ENCODE results near the gene TNNC2. TPM values are rescaled to one million over a fixed set of nuclear protein-coding genes. Genes with fewer than 3 reads are reported as not detected.

TNNC2 gene
- polyA plus RNA-seq, 1 of the 3 experiments (the other 2 are of a cell fraction), result 1.1 TPM

- no peak overlapping the region for H3K4me3 ChIP-seq (ENCODE audit: low read depth in 2 of 2, low read length in 1 of 2)
- TF ChIP-seq RFX5 (IDR thresholded peaks at IDR 0.05; ENCODE audit: low read length) (no peak), SMC3 (IDR thresholded peaks at IDR 0.05; ENCODE audit: low read depth, low read length) (peak; percentile 14; the same call in 1 of the 2 replicates), ELF1 (IDR thresholded peaks at IDR 0.05) (no peak), EP300 (IDR thresholded peaks at IDR 0.05; ENCODE audit: borderline replicate concordance in 1 of 2, low read depth in 1 of 2, low read length in 1 of 2) (no peak), RAD21 (IDR thresholded peaks at IDR 0.05; ENCODE audit: low read length) (peak; percentile 52)
- peaks cover 3% of the 10 kb centered on the region for H3F3A ChIP-seq (replicated peaks; ENCODE audit: insufficient read depth)
- no peak overlapping the region for H2AFZ ChIP-seq (ENCODE audit: low read depth)
- no peak overlapping the region for H3K9ac ChIP-seq
- H4K20me1 ChIP-seq (ENCODE audit: insufficient read depth), result no peaks in the 10 kb centered on the region
- no peaks in the 10 kb centered on the region for H3K36me3 ChIP-seq (replicated peaks in 1 of 2; ENCODE audit: control insufficient read depth in 1 of 2, insufficient read depth in 2 of 2, low read length in 1 of 2)
- peak; percentile 62 for DNase-seq
- no peak overlapping the region for H3K27ac ChIP-seq (ENCODE audit: low read depth in 2 of 2, low read length in 1 of 2)
- no peaks in the 10 kb centered on the region for H3K27me3 ChIP-seq (ENCODE audit: insufficient read depth)
- H3K4me1 ChIP-seq (ENCODE audit: control insufficient read depth in 1 of 2, insufficient read depth in 2 of 2, low read depth in 1 of 2, low read length in 1 of 2), result peaks cover 0 to 8% of the 10 kb centered on the region in 2 experiments; a peak in 2 of 4 replicates
- 88% methylated on average over 51 of the region's 57 CpGs for WGBS (ENCODE audit: low lambda C conversion rate)
- H3K79me2 ChIP-seq (ENCODE audit: insufficient read depth), result no peaks in the 10 kb centered on the region
- H3K9me2 ChIP-seq, result no peaks in the 10 kb centered on the region
- H3K4me2 ChIP-seq, result no peak overlapping the region
- POLR2A ChIA-PET, result no interaction called here
- H3K9me3 ChIP-seq, result no peaks in the 10 kb centered on the region
- CTCF ChIA-PET, result interaction anchor here (0.7 to 2.4 kb wide), 7 partner anchors 9 to 134 kb away, joined by 3 to 10 read pairs (median 4); partner anchors contain the start of genes CTSA and NEURL2
Measured at GRCh38 chr20:45823949-45824835, 2.9 kb downstream of the TNNC2 start.

DNA sequence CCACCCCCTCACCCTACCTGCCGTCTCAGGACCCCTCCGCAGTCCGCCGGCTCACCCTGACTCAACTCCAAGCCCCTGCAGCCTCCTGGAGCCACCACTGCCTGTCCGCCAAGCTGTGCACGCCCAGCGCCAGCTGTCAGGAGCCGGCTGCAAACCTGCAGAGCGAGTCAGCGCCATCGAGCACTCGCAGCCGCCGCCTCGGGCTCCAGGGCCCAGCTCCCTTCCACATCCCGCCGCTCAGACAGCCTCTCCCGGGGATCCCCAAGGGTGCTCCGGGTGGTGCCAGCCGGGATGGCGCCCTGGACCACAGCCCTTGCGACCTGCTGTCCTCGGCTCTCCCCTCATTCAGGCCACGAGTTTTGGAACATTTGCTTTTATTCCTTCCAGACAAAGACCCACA, 4.3 kb downstream of the TNNC2 start:
- Histone ChIP-seq H3K4me3 (ENCODE audit: low read depth in 2 of 2, low read length in 1 of 2) (no peak overlapping the region), H3K4me1 (ENCODE audit: control insufficient read depth in 1 of 2, insufficient read depth in 2 of 2, low read depth in 1 of 2, low read length in 1 of 2) (peaks cover 0 to 8% of the 10 kb centered on the region in 2 experiments; a peak in 2 of 4 replicates), H3K36me3 (replicated peaks in 1 of 2; ENCODE audit: control insufficient read depth in 1 of 2, insufficient read depth in 2 of 2, low read length in 1 of 2) (no peaks in the 10 kb centered on the region), H3K4me2 (no peak overlapping the region), H4K20me1 (ENCODE audit: insufficient read depth) (no peaks in the 10 kb centered on the region), H3K9ac (no peak overlapping the region), H3K27ac (ENCODE audit: low read depth in 2 of 2, low read length in 1 of 2) (no peak overlapping the region), H3F3A (replicated peaks; ENCODE audit: insufficient read depth) (peaks cover 10% of the 10 kb centered on the region), H3K9me3 (no peaks in the 10 kb centered on the region), H2AFZ (ENCODE audit: low read depth) (no peak overlapping the region), H3K79me2 (ENCODE audit: insufficient read depth) (no peaks in the 10 kb centered on the region), H3K27me3 (ENCODE audit: insufficient read depth) (no peaks in the 10 kb centered on the region), H3K9me2 (no peaks in the 10 kb centered on the region)
- CTCF ChIA-PET, result interaction anchor here (0.9 kb wide), 1 partner anchor 68 kb away, joined by 3 read pairs; the partner anchor contains the start of genes CTSA and NEURL2
- 67% methylated on average over 11 of the region's 24 CpGs for WGBS (ENCODE audit: low lambda C conversion rate)
- no peak for TF ChIP-seq SIN3A (IDR thresholded peaks at IDR 0.05; ENCODE audit: borderline replicate concordance, low read depth, low read length)
- TF ChIP-seq FOSL2 (IDR thresholded peaks at IDR 0.05; ENCODE audit: borderline replicate concordance, low read depth), result no peak
- no peak for TF ChIP-seq EP300 (IDR thresholded peaks at IDR 0.05; ENCODE audit: borderline replicate concordance in 1 of 2, low read depth in 1 of 2, low read length in 1 of 2)
- TF ChIP-seq YY1 (IDR thresholded peaks at IDR 0.05; ENCODE audit: low read depth), result no peak
- no peak for TF ChIP-seq TAF1 (IDR thresholded peaks at IDR 0.05; ENCODE audit: borderline replicate concordance, low read depth, low read length)
- TF ChIP-seq NRF1 (IDR thresholded peaks at IDR 0.05; ENCODE audit: low read depth, low read length), result no peak
- no peak for TF ChIP-seq RAD21 (IDR thresholded peaks at IDR 0.05; ENCODE audit: low read length)
- no peak for TF ChIP-seq POLR2AphosphoS5 (IDR thresholded peaks at IDR 0.05; ENCODE audit: low read depth, low read length)
- TF ChIP-seq MEF2A (IDR thresholded peaks at IDR 0.05; ENCODE audit: borderline replicate concordance, low read depth), result no peak
- no peak for TF ChIP-seq TCF12 (IDR thresholded peaks at IDR 0.05)
- TF ChIP-seq, protein P1, sequence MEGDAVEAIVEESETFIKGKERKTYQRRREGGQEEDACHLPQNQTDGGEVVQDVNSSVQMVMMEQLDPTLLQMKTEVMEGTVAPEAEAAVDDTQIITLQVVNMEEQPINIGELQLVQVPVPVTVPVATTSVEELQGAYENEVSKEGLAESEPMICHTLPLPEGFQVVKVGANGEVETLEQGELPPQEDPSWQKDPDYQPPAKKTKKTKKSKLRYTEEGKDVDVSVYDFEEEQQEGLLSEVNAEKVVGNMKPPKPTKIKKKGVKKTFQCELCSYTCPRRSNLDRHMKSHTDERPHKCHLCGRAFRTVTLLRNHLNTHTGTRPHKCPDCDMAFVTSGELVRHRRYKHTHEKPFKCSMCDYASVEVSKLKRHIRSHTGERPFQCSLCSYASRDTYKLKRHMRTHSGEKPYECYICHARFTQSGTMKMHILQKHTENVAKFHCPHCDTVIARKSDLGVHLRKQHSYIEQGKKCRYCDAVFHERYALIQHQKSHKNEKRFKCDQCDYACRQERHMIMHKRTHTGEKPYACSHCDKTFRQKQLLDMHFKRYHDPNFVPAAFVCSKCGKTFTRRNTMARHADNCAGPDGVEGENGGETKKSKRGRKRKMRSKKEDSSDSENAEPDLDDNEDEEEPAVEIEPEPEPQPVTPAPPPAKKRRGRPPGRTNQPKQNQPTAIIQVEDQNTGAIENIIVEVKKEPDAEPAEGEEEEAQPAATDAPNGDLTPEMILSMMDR (IDR thresholded peaks at IDR 0.05), result no peak
- TF ChIP-seq, protein P2, sequence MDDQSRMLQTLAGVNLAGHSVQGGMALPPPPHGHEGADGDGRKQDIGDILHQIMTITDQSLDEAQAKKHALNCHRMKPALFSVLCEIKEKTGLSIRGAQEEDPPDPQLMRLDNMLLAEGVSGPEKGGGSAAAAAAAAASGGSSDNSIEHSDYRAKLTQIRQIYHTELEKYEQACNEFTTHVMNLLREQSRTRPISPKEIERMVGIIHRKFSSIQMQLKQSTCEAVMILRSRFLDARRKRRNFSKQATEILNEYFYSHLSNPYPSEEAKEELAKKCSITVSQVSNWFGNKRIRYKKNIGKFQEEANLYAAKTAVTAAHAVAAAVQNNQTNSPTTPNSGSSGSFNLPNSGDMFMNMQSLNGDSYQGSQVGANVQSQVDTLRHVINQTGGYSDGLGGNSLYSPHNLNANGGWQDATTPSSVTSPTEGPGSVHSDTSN (IDR thresholded peaks at IDR 0.05), result no peak
- no peak for TF ChIP-seq EZH2phosphoT487 (IDR thresholded peaks at IDR 0.05; ENCODE audit: borderline replicate concordance, low read depth)
- TF ChIP-seq USF1 (IDR thresholded peaks at IDR 0.05; ENCODE audit: borderline replicate concordance, low read depth), result no peak
- TF ChIP-seq GABPA (IDR thresholded peaks at IDR 0.05; ENCODE audit: low read depth), result no peak
- TF ChIP-seq GATA2 (CRISPR knock-in tag; IDR thresholded peaks at IDR 0.05), result no peak
- TF ChIP-seq IRF3 (IDR thresholded peaks at IDR 0.05; ENCODE audit: low read depth, low read length), result no peak
- no peak for TF ChIP-seq FOXJ3 (CRISPR knock-in tag; IDR thresholded peaks at IDR 0.05)
- DNase-seq, result no peak
- POLR2A ChIA-PET, result no interaction called here

All from SK-N-SH (cell line).